AG10803 (cell line): Measurements from ENCODE around the gene P2RY2.

Experiments
- DNase-seq: peaks from one replicate; pipeline ENCODE4 v3.0.0; 2010; ENCODE audit warnings: low read depth
- H3K4me3 ChIP-seq: 2 replicates; pipeline ENCODE4 v1.5.1; 2011; ENCODE audit warnings: mild to moderate bottlenecking, low read length, control low read depth
- TF ChIP-seq, protein P1 (sequence below): conservative IDR thresholded peaks from 2 replicates; pipeline ENCODE4 v1.5.1; 2011; ENCODE audit warnings: mild to moderate bottlenecking, low read length, control low read depth, inconsistent platforms

P2RY2 gene

DNA sequence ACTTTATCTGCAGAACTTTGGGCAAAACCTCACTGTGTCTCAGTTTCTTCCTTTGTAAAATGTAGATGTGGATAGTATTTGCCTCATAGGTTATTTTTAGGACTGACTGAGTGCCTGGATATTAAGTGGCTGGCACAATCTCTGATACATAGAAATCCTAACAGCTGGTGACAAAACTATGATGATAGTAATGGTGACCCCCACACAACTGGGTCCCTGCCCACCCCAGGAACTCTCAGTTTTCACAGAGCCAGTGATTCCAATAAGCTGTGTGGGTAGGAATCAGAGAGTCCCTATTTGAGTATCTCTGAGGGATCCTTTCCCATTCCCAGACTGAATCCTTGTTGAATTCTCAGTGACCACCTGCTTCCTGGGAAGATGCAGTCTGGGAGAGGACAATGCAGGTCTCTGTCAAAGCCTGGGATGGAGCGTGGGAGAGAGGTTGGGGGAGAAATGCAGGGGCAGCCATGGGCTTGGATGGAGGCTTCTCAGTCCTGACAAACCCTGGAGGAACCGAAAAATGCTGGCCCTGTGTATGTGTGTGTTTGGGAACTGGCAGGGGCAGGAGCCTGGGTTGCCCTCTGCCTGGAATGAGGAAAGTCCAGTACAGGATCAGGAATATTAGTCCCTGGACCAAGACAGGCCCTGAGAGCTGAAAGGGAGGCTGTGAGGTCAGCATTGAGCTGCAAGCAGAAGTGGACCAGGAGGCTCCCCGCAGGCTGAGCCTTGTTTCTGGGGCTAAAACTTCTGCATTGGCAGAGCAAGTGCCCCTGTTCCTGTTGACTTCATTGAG, 48.0 kb downstream of the P2RY2 start:
- no peak overlapping the region for H3K4me3 ChIP-seq
- no peak for DNase-seq
- TF ChIP-seq, protein P1, sequence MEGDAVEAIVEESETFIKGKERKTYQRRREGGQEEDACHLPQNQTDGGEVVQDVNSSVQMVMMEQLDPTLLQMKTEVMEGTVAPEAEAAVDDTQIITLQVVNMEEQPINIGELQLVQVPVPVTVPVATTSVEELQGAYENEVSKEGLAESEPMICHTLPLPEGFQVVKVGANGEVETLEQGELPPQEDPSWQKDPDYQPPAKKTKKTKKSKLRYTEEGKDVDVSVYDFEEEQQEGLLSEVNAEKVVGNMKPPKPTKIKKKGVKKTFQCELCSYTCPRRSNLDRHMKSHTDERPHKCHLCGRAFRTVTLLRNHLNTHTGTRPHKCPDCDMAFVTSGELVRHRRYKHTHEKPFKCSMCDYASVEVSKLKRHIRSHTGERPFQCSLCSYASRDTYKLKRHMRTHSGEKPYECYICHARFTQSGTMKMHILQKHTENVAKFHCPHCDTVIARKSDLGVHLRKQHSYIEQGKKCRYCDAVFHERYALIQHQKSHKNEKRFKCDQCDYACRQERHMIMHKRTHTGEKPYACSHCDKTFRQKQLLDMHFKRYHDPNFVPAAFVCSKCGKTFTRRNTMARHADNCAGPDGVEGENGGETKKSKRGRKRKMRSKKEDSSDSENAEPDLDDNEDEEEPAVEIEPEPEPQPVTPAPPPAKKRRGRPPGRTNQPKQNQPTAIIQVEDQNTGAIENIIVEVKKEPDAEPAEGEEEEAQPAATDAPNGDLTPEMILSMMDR, result no peak

DNA sequence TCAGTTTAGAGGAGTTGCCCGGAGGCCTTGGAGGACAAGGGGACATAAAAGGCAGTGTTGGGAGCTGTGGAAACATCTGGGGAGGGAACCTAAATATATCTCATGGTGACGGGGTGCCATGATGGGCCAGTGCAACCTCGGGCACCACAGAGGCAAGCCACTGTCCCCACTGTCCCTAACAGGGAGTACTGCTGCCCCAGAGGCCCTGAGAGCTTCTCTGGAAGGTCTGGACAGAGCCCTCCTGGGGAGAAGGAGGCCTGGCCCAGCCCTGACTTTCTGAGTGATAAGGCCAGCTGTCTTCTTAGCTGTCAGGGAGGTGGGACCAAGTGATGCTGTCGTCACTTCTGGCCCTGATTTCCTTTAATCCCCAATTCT, 48.6 kb downstream of the P2RY2 start:
- DNase-seq, result no peak
- TF ChIP-seq, protein P1, result no peak
- H3K4me3 ChIP-seq, result no peak overlapping the region

DNA sequence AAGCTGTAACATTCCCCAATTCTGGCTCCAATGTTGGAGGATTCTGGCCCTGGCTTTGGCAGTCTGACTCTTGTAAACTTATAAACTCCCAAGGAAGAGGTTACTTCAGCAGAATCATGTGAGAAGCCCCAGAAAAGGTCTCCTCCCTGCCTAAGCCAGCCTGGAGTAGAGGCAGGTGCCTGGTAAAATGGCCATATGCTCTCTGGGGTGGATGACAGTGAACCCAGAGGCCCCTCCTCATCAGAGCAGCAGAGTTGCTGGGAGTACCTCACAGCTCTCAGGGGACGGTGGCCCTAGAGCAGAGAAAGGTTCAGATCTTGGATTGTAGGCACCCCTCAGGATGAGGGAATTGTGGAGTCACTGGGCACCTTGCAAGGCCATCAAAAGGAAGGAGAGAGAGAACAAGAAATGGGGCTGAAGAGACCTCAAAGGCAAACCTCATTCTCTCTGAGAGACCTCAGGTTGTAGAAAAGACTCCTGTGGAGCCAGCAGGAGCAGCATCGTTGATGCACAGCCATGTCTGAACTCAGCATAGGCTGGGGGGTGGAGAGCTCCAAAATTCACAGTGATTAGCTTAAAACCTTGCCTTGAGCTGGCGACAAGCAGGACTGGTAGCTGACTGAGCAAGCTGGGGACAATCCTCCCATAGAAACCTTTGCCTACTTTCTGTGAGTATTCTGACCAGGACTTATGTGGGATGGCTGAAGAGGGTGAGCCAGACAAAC, 49.2 kb downstream of the P2RY2 start:
- TF ChIP-seq, protein P1, result no peak
- DNase-seq, result no peak
- H3K4me3 ChIP-seq, result no peak overlapping the region

DNA sequence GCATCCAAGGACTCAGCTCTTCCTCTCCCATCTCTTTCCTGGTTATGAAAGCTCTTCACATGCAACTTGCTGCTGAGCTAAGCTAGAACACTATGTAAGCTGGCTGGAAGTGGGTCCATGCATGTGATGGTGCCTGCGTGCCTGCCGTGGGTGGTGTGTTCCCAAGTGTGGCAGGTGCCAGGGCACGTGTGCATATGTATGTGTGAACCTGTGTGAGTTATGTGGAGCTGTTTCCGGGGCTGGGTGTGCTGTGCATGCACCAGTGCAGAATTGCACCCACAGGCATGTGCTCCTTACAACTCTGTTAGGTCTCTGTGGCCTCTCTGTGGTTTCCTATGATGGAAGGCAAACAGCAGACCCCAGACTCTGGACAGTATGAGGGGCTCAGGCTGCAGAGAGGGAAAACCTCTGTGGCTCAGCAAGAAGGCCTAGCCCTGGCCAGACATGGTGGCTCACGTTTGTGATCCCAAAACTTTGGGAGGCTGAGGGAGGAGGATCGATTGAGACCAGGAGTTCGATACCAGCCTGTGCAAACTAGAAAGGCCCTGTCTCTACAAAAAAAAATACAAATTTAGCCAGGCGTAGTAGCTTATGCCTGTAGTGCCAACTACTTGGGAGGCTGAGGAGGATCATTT, 49.9 kb downstream of the P2RY2 start:
- DNase-seq, result no peak
- TF ChIP-seq, protein P1, result no peak
- no peak overlapping the region for H3K4me3 ChIP-seq

DNA sequence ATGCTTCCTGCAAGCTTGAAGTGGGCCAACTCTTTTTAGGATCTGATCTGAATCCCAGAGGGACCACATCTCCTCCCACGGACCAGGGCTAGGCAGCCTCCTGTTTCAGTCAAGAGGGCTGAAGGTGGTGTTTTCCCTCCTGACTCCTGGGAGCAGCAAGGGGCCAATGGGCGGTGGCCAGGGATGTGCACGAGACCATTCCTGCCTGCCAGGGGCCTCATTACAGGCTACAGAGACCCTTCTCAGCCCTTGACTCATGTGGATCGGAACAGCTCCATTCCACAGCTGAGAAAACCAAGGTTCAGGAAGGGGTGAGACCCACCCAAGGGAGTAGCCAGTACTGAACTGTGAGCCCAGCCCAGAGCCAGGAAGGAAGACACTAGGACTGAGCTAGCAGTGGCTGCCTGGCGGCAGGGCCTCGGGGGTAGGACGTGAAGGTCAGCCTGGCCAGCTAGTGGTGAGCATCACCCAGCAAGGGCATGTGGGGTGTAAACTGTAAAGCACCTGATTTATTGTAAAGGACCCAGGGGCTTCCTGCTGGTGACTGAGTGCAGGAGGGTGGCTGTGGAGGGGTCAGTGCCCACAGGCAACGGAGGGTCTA, 50.7 kb downstream of the P2RY2 start:
- TF ChIP-seq, protein P1, result no peak
- no peak overlapping the region for H3K4me3 ChIP-seq

DNA sequence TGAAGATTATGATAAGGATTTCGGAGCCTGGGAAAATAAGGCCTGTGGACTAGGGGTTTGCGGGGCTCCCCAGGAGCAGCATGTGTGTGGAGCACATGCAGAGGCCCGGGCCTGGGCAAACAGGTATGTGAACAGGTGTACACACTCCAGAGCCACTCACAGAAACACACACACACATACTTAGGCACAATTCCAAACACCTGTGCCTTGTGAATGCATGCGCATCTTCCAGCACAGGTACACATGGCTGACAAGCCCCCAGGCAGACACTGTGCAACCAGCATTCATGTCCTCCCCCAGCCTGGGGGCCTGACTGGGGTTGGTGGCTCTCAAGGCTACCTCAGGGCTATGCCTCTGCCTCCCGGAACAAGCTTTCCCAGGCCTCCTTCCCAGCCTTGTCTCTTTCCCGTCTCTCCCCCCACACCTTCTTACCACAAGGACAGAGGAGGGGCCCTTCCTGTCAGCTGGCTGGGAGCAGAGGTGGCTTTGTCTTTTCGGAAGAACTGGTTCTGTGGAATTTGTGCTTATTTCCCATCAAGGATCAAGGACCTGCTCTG, 51.5 kb downstream of the P2RY2 start:
- TF ChIP-seq, protein P1, result no peak
- DNase-seq, result no peak
- no peak overlapping the region for H3K4me3 ChIP-seq

More for the DNA sequence above, 50.7 kb downstream of the P2RY2 start:
- no peak for DNase-seq
